ENCODE measurements around the gene IFITM5. TPM values are rescaled to one million over a fixed set of nuclear protein-coding genes. Genes with fewer than 3 reads are reported as not detected.

Gene IFITM5
- total RNA-seq, 3 donors from 2014 or later: not detected

GRCh38 chr11:285021-285893, 14.1 kb downstream of the IFITM5 start:
- Histone ChIP-seq H3K4me1 (ENCODE audit: low read depth) (peaks cover 26% of the 10 kb centered on the region), H3K36me3 (ENCODE audit: low read depth) (no peaks in the 10 kb centered on the region), H3K4me3 (no peak overlapping the region), H3K9me3 (no peaks in the 10 kb centered on the region)
- peak in 1 of 3 donors; percentile 1 for DNase-seq
- intact Hi-C loops (cut with DNase I, micrococcal nuclease): no loop called here
- no peak for ATAC-seq
- TF ChIP-seq, protein P1, sequence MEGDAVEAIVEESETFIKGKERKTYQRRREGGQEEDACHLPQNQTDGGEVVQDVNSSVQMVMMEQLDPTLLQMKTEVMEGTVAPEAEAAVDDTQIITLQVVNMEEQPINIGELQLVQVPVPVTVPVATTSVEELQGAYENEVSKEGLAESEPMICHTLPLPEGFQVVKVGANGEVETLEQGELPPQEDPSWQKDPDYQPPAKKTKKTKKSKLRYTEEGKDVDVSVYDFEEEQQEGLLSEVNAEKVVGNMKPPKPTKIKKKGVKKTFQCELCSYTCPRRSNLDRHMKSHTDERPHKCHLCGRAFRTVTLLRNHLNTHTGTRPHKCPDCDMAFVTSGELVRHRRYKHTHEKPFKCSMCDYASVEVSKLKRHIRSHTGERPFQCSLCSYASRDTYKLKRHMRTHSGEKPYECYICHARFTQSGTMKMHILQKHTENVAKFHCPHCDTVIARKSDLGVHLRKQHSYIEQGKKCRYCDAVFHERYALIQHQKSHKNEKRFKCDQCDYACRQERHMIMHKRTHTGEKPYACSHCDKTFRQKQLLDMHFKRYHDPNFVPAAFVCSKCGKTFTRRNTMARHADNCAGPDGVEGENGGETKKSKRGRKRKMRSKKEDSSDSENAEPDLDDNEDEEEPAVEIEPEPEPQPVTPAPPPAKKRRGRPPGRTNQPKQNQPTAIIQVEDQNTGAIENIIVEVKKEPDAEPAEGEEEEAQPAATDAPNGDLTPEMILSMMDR (IDR thresholded peaks at IDR 0.05): no peak

DNA sequence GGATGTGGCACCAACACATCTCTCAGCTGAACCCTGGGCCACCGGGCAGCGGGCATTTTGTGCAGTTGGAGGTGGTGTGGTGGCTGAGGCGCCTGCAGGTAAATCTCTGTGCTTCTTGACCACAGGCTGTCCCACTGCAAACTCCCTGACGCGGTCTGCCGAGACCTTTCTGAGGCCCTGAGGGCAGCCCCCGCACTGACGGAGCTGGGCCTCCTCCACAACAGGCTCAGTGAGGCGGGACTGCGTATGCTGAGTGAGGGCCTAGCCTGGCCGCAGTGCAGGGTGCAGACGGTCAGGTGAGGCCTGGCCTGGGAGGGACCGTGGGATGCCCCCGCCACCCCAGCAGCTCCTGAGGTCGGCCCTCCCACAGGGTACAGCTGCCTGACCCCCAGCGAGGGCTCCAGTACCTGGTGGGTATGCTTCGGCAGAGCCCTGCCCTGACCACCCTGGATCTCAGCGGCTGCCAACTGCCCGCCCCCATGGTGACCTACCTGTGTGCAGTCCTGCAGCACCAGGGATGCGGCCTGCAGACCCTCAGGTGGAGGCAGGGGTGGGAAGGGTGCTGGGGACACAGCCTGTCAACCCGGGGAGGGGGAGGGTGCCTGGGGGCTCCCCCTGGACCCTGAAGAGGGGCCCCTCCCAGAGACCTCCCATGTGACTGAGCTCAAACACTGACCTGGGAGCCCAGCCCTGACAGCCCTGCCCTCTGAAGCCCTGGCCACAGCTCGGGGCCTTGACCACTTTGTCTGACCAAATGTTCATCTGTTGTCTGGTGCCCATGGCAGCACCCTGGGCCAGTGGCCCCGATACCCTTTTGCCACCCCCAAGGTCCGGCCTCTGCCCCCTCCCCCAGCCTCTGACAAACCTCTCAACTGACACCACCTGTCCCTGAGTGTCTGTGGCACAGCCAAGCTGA, 15.0 kb downstream of the IFITM5 start:
- Histone ChIP-seq H3K4me1 (ENCODE audit: low read depth) (peaks cover 27% of the 10 kb centered on the region), H3K9me3 (no peaks in the 10 kb centered on the region), H3K4me3 (no peak overlapping the region), H3K36me3 (ENCODE audit: low read depth) (no peaks in the 10 kb centered on the region)
- TF ChIP-seq, protein P1 (IDR thresholded peaks at IDR 0.05): no peak
- DNase-seq: peak in 2 of 3 donors; percentile 1 to 28
- intact Hi-C loops (cut with DNase I, micrococcal nuclease): no loop called here
- no peak for ATAC-seq

DNA sequence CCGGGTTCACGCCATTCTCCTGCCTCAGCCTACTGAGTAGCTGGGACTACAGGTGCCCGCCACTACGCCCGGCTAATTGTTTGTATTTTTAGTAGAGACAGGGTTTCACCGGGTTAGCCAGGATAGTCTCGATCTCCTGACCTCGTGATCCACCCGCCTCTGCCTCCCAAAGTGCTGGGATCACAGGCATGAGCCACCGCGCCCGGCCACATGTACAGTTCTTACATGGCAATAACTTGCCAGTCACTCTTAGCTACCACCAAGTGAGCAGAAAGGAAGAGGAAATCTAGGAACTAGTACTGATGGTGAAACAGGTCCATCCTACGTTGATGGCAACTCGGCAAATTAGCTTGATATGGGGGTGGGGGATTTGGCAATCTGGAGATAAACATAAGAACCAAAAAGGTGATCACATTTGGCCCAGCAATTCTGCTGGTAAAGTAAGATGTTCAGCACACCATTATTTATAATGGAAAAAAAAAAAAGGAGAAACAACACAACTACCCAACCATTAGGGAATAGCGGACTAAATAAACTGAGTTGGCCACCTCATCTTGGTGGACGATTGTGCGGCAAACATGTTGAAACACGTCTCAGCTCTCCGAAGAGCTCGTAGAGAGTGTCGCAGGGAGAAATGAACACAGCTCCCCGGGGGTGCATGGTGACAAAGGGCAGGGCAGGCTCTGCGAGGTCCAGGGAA, 15.8 kb downstream of the IFITM5 start:
- intact Hi-C loops (cut with DNase I, micrococcal nuclease): no loop called here
- no peak for DNase-seq
- H3K9me3 ChIP-seq: no peaks in the 10 kb centered on the region
- TF ChIP-seq, protein P1 (IDR thresholded peaks at IDR 0.05): no peak
- no peaks in the 10 kb centered on the region for H3K36me3 ChIP-seq (ENCODE audit: low read depth)
- H3K4me3 ChIP-seq: no peak overlapping the region
- ATAC-seq: no peak
- peaks cover 34% of the 10 kb centered on the region for H3K4me1 ChIP-seq (ENCODE audit: low read depth)

GRCh38 chr11:282630-283360, 16.5 kb downstream of the IFITM5 start:
- Histone ChIP-seq H3K4me3 (no peak overlapping the region), H3K9me3 (no peaks in the 10 kb centered on the region), H3K4me1 (ENCODE audit: low read depth) (peaks cover 31% of the 10 kb centered on the region), H3K36me3 (ENCODE audit: low read depth) (no peaks in the 10 kb centered on the region)
- intact Hi-C loops (cut with DNase I, micrococcal nuclease): no loop called here
- no peak for ATAC-seq
- DNase-seq: no peak
- TF ChIP-seq, protein P1 (IDR thresholded peaks at IDR 0.05): no peak

DNA sequence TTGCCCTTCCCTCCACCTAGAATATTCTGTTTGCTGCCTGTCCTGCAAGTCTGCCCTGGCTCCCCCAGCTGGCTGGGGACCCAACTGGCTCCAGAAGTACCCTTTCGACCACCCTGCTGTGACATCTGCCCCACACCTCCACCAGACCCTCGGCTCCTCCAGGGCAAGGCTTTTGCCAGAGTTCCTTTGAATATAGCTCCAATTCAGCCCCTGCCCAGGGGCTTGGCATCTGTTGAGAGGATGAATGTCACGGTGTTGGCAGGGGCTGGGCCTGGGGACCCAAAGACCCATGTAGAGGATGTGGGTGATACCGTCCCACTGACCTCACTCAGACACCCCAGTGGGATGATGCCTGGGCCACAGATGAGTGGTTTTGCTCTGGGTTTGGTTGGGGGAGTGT, 17.2 kb downstream of the IFITM5 start:
- Histone ChIP-seq H3K4me1 (ENCODE audit: low read depth) (peaks cover 29% of the 10 kb centered on the region), H3K36me3 (ENCODE audit: low read depth) (no peaks in the 10 kb centered on the region), H3K4me3 (no peak overlapping the region), H3K9me3 (no peaks in the 10 kb centered on the region)
- no peak for ATAC-seq
- DNase-seq: no peak
- intact Hi-C loops (cut with DNase I, micrococcal nuclease): no loop called here
- TF ChIP-seq, protein P1 (IDR thresholded peaks at IDR 0.05): no peak

All from mucosa of descending colon (tissue), 3 donors.